Uterus (tissue), 2 donors: ENCODE data around the gene DERL2.

Experiments used
- CTCF ChIP-seq, 4 experiments: fragments of 200-600 bp in 2 of 4; fragments of 450-650 bp in 2 of 4; sonication (generic) in 2 of 4; IDR thresholded peaks; one replicate each; pipeline ENCODE4 v1.5.1; 2016 to 2019; ENCODE audit warnings: antibody characterized with exemption in 4 of 4, mild to moderate bottlenecking in 2 of 4, moderate library complexity in 1 of 4
- POLR2A ChIP-seq, 2 donors: fragments of 450-650 bp; IDR thresholded peaks; one replicate each; pipeline ENCODE4 v1.6.1; 2016; ENCODE audit warnings: antibody characterized with exemption in 2 of 2, mild to moderate bottlenecking in 1 of 2, moderate library complexity in 1 of 2

- TF ChIP-seq POLR2A (IDR thresholded peaks at IDR 0.05) (no peak), CTCF (IDR thresholded peaks at IDR 0.05) (no peak)
Observed at GRCh38 chr17:5533486-5534315, 47.7 kb upstream of the DERL2 start.
